Brain microvascular endothelial cell (primary cell): ENCODE results near the gene TMEM175.

Source experiments
- DNase-seq: peaks from one replicate; pipeline ENCODE4 v3.0.0-alpha.2; 2020
- H3K27ac ChIP-seq: fragments of 250-450 bp; sonication (Bioruptor Pico); 2 replicates; pipeline ENCODE4 v1.5.1; 2020; ENCODE audit warnings: mild to moderate bottlenecking, moderate library complexity
- H3K27me3 ChIP-seq: fragments of 250-450 bp; sonication (Bioruptor Pico); replicated peaks from 2 replicates; pipeline ENCODE4 v1.5.1; 2020; ENCODE audit warnings: mild to moderate bottlenecking
- H3K36me3 ChIP-seq: fragments of 250-450 bp; sonication (Bioruptor Pico); replicated peaks from 2 replicates; pipeline ENCODE4 v1.5.1; 2020; ENCODE audit warnings: mild to moderate bottlenecking
- H3K4me3 ChIP-seq: 2 replicates; pipeline ENCODE4 v1.5.1; 2011; ENCODE audit warnings: low read depth, mild to moderate bottlenecking, control low read depth, low read length, moderate library complexity
- CTCF ChIP-seq: IDR thresholded peaks from 2 replicates; pipeline ENCODE4 v1.5.1; 2011; ENCODE audit warnings: low read depth, mild to moderate bottlenecking, moderate library complexity, low read length, control low read depth, inconsistent platforms; ENCODE audit errors: missing control alignments
- in situ Hi-C: cut with HindIII; loops from 2 replicates; pipeline ENCODE4 v1.10.0; 2017; ENCODE audit warnings: low sequenced_read_pairs, low pct_ligation_motif_present

TMEM175 gene

GRCh38 chr4:945274-946102 is 13.2 kb downstream of the TMEM175 start:
- H3K27me3 ChIP-seq: no peaks in the 10 kb centered on the region
- in situ Hi-C loops: no loop called here
- peak overlapping the region; percentile 32 for H3K4me3 ChIP-seq

GRCh38 chr4:946103-946450 is 13.8 kb downstream of the TMEM175 start:
- H3K27me3 ChIP-seq: no peaks in the 10 kb centered on the region
- in situ Hi-C loops: no loop called here
- no peak for DNase-seq
- no peak for TF ChIP-seq CTCF
- H3K27ac ChIP-seq: no peak overlapping the region
- H3K4me3 ChIP-seq: no peak overlapping the region
- no peaks in the 10 kb centered on the region for H3K36me3 ChIP-seq

More at GRCh38 chr4:945274-946102, 13.2 kb downstream of the TMEM175 start:
- no peaks in the 10 kb centered on the region for H3K36me3 ChIP-seq
- DNase-seq: no peak
- no peak for TF ChIP-seq CTCF
- no peak overlapping the region for H3K27ac ChIP-seq

- Histone ChIP-seq H3K4me3 (no peak overlapping the region), H3K36me3 (no peaks in the 10 kb centered on the region), H3K27me3 (no peaks in the 10 kb centered on the region), H3K27ac (no peak overlapping the region)
- DNase-seq: no peak
- in situ Hi-C loops: no loop called here
- no peak for TF ChIP-seq CTCF
These were observed 14.5 kb downstream of the TMEM175 start for GRCh38 chr4:946517-947471.

- no peaks in the 10 kb centered on the region for H3K27me3 ChIP-seq
- no peak overlapping the region for H3K4me3 ChIP-seq
- in situ Hi-C loops: no loop called here
- no peaks in the 10 kb centered on the region for H3K36me3 ChIP-seq
- TF ChIP-seq CTCF: no peak
- no peak overlapping the region for H3K27ac ChIP-seq
- DNase-seq: no peak
These were observed 15.3 kb downstream of the TMEM175 start for GRCh38 chr4:947491-947971.

- Histone ChIP-seq H3K27ac (no peak overlapping the region), H3K4me3 (no peak overlapping the region), H3K27me3 (no peaks in the 10 kb centered on the region), H3K36me3 (no peaks in the 10 kb centered on the region)
- DNase-seq: no peak
- in situ Hi-C loops: no loop called here
- TF ChIP-seq CTCF: no peak
These were observed 16.1 kb downstream of the TMEM175 start for GRCh38 chr4:948101-948935.
